Activated CD4-positive, CD25-positive, alpha-beta regulatory T cell treated with anti-CD3 and anti-CD28 coated beads, Interleukin-2, amount 50 U/mL, for 72 hours (primary cell): ENCODE measurements around the gene BMF.
"Not testable (repeated sequence)": the region's sequence is repeated elsewhere in the genome, so short reads cannot be mapped to it uniquely, and the experiment has no call there.

Experiments
- DNase-seq: peaks from one replicate; pipeline ENCODE4 v3.0.0; 2021

The BMF gene

GRCh38 chr15:40108855-40109735 lies at the start of gene BMF:
TSS of gene BMF (minus strand) at chr15:40108879. CDS start at chr15:40106086, 2,793 bp downstream.
- DNase-seq, result peak; percentile 95

- DNase-seq, result no peak
These were observed 49.2 kb upstream of the BMF start for GRCh38 chr15:40157778-40158447.

- DNase-seq, result no peak
These were observed 46.7 kb upstream of the BMF start for GRCh38 chr15:40155270-40155910.

- DNase-seq, result not testable (repeated sequence)
These were observed 46.1 kb upstream of the BMF start for GRCh38 chr15:40154821-40155220.

GRCh38 chr15:40151991-40152390 lies 43.3 kb upstream of the BMF start:
- DNase-seq, result no peak

- no peak for DNase-seq
These were observed 42.8 kb upstream of the BMF start for GRCh38 chr15:40151499-40151898.

- DNase-seq, result no peak
These were observed 41.7 kb upstream of the BMF start for GRCh38 chr15:40150163-40150925.

GRCh38 chr15:40149339-40149738 lies 40.7 kb upstream of the BMF start:
- no peak for DNase-seq

GRCh38 chr15:40146037-40146436 lies 37.4 kb upstream of the BMF start:
- DNase-seq, result no peak

GRCh38 chr15:40142428-40142827 lies 33.7 kb upstream of the BMF start:
- DNase-seq, result no peak

- not testable (repeated sequence) for DNase-seq
These were observed 29.5 kb upstream of the BMF start for GRCh38 chr15:40138201-40138570.

GRCh38 chr15:40137303-40138200 lies 28.9 kb upstream of the BMF start:
- DNase-seq, result no peak

GRCh38 chr15:40136470-40137302 lies 28.0 kb upstream of the BMF start:
- DNase-seq, result no peak

- DNase-seq, result not testable (repeated sequence)
These were observed 27.3 kb upstream of the BMF start for GRCh38 chr15:40135846-40136450.

GRCh38 chr15:40134885-40135284 lies 26.2 kb upstream of the BMF start:
- no peak for DNase-seq

- no peak for DNase-seq
These were observed 24.9 kb upstream of the BMF start for GRCh38 chr15:40133544-40133943.

GRCh38 chr15:40130799-40131502 lies 22.3 kb upstream of the BMF start:
- DNase-seq, result no peak

GRCh38 chr15:40130118-40130517 lies 21.4 kb upstream of the BMF start:
- DNase-seq, result no peak

- DNase-seq, result no peak
These were observed 20.3 kb upstream of the BMF start for GRCh38 chr15:40128766-40129660.
